Mesothelial cell of epicardium (in vitro differentiated cells): ENCODE results near the gene LY6G6D. TPM values are rescaled to one million over a fixed set of nuclear protein-coding genes. Genes with fewer than 3 reads are reported as not detected.

Experiments used
- DNase-seq, 2 experiments: peaks; one replicate each; pipeline ENCODE4 v3.0.0; 2021; ENCODE audit warnings: low spot score in 2 of 2; ENCODE audit not compliant: unreplicated experiment in 2 of 2
- H3K27ac Mint-ChIP-seq: 2 replicates; pipeline ENCODE4 v1.8.0; 2021; ENCODE audit warnings: mixed read lengths
- H3K27me3 Mint-ChIP-seq: 2 replicates; pipeline ENCODE4 v1.8.0; 2021; ENCODE audit warnings: low read depth, mixed read lengths
- H3K36me3 Mint-ChIP-seq: 2 replicates; pipeline ENCODE4 v1.8.0; 2021; ENCODE audit warnings: mixed read lengths
- H3K4me1 Mint-ChIP-seq: 2 replicates; pipeline ENCODE4 v1.8.0; 2021; ENCODE audit warnings: mixed read lengths
- H3K4me3 Mint-ChIP-seq: 2 replicates; pipeline ENCODE4 v1.8.0; 2021; ENCODE audit warnings: mild to moderate bottlenecking, moderate library complexity, mixed read lengths
- H3K9me3 Mint-ChIP-seq: 2 replicates; pipeline ENCODE4 v1.8.0; 2021; ENCODE audit warnings: mixed read lengths
- CTCF ChIP-seq: fragments of 200-600 bp; sonication (generic); IDR thresholded peaks from one replicate; pipeline ENCODE4 v1.5.0; 2021; ENCODE audit warnings: antibody characterized with exemption; ENCODE audit not compliant: unreplicated experiment
- total RNA-seq: library from RNA; stranded (reverse); gene quantifications from 3 replicates; pipeline ENCODE4 v1.2.1, GENCODE V29; 2021

LY6G6D gene
- total RNA-seq, 1 donor from 2014 or later = 0.67 TPM

- Mint-ChIP-seq H3K9me3 (no peaks in the 10 kb centered on the region), H3K27me3 (no peaks in the 10 kb centered on the region), H3K4me1 (peaks cover 41% of the 10 kb centered on the region), H3K36me3 (peaks cover 2% of the 10 kb centered on the region), H3K27ac (no peak overlapping the region), H3K4me3 (no peak overlapping the region)
- no peak for DNase-seq
- TF ChIP-seq CTCF = no peak
These were observed 26.7 kb downstream of the LY6G6D start for GRCh38 chr6:31741815-31742214.

- Mint-ChIP-seq H3K4me3 (no peak overlapping the region), H3K36me3 (peaks cover 2% of the 10 kb centered on the region), H3K27ac (no peak overlapping the region), H3K27me3 (no peaks in the 10 kb centered on the region), H3K9me3 (no peaks in the 10 kb centered on the region), H3K4me1 (peaks cover 30% of the 10 kb centered on the region)
- no peak for DNase-seq
- TF ChIP-seq CTCF = no peak
These were observed 27.7 kb downstream of the LY6G6D start for GRCh38 chr6:31742894-31743293.

- Mint-ChIP-seq H3K27ac (no peak overlapping the region), H3K27me3 (no peaks in the 10 kb centered on the region), H3K36me3 (peaks cover 5% of the 10 kb centered on the region), H3K9me3 (no peaks in the 10 kb centered on the region), H3K4me3 (no peak overlapping the region), H3K4me1 (peaks cover 15% of the 10 kb centered on the region)
- no peak for TF ChIP-seq CTCF
- no peak for DNase-seq
These were observed 29.3 kb downstream of the LY6G6D start for GRCh38 chr6:31744422-31744821.

- Mint-ChIP-seq H3K36me3 (peaks cover 3% of the 10 kb centered on the region), H3K27me3 (no peaks in the 10 kb centered on the region), H3K9me3 (no peaks in the 10 kb centered on the region), H3K4me1 (no peaks in the 10 kb centered on the region), H3K27ac (no peak overlapping the region), H3K4me3 (no peak overlapping the region)
- TF ChIP-seq CTCF = no peak
- DNase-seq = no peak
These were observed 34.3 kb downstream of the LY6G6D start for GRCh38 chr6:31749301-31750036.

GRCh38 chr6:31750411-31751022 is 35.4 kb downstream of the LY6G6D start:
- Mint-ChIP-seq H3K27ac (no peak overlapping the region), H3K4me3 (no peak overlapping the region)
- no peak for DNase-seq

More at GRCh38 chr6:31750411-31751022, 35.4 kb downstream of the LY6G6D start:
- peaks cover 3% of the 10 kb centered on the region for H3K36me3 Mint-ChIP-seq
- no peak for TF ChIP-seq CTCF
- no peaks in the 10 kb centered on the region for H3K9me3 Mint-ChIP-seq
- H3K4me1 Mint-ChIP-seq = no peaks in the 10 kb centered on the region
- H3K27me3 Mint-ChIP-seq = no peaks in the 10 kb centered on the region
